NT2/D1 (cell line): ENCODE data around the gene MYD88.

Experiments
- SUZ12 ChIP-seq: IDR thresholded peaks from 2 replicates; pipeline ENCODE4 v1.6.1; 2011; ENCODE audit not compliant: insufficient read length, insufficient read depth; ENCODE audit errors: extremely low read depth
- YY1 ChIP-seq: IDR thresholded peaks from 2 replicates; pipeline ENCODE4 v1.6.1; 2011; ENCODE audit not compliant: insufficient read length, insufficient read depth

DNA sequence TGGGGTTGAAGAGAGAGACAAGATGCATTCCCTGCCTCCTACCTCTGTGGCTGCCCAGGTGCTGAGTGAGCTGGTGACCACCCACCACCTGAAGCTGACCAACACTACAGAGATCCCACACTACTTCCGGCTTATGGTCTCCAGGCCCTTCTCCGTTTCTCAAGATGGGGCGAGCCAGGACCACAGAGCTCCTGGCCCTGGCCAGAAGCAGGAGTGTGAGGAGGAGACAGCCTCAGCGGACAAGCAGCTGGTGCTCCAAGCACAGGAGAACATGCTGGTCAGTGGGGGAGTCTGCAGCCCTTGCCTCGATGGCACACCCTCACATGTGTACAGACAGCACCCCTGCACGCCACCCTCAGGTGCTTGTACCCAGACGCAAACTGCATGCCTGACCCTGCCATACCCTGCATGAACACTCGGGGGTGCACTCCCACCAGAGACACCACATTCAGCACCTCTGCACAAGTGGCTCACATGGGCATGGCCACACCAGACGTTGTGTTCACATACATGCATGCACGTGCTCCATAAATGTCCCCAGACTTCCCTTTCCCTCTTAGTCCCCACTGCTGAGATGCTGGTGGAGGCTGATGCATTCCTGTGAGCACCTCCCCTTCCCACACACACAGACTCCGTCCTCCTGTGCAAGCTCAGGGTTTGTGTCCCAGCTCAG, 20.6 kb upstream of the MYD88 start:
- TF ChIP-seq YY1 (no peak), SUZ12 (no peak)
